Retinal pigment epithelial cell (primary cell): Measurements from ENCODE around the gene MRTFA.

ENCODE experiments used
- DNase-seq: peaks from one replicate; pipeline ENCODE4 v3.0.0-alpha.2; 2010; ENCODE audit warnings: low read depth
- H3K4me3 ChIP-seq: 2 replicates; pipeline ENCODE4 v1.5.1; 2011; ENCODE audit warnings: mild to moderate bottlenecking, low read length, control low read depth, moderate library complexity
- TF ChIP-seq, protein P1 (sequence below): conservative IDR thresholded peaks from 2 replicates; pipeline ENCODE4 v1.5.1; 2011; ENCODE audit warnings: low read depth, low read length, control low read depth, inconsistent platforms

MRTFA gene

DNA sequence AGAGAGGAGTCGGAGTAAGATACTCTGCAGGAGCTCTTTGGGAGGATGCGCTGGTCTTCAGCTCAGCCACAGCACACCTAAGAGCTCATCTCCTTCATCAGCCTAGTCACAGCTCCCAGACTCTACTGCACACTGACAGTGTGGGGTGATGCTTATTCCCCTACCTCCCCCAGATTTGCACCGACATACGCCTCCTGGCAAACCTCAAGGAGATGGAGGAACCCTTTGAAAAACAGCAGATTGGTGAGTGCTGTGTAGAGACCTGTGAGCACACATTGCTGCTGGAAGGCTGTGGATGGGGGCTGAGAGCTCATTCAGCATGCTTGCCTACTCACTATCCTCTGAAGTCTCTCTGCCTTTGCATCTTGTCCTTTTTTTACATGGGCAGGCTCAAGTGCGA lies 275.4 kb downstream of the MRTFA start:
- H3K4me3 ChIP-seq, result no peak overlapping the region
- TF ChIP-seq, protein P1, sequence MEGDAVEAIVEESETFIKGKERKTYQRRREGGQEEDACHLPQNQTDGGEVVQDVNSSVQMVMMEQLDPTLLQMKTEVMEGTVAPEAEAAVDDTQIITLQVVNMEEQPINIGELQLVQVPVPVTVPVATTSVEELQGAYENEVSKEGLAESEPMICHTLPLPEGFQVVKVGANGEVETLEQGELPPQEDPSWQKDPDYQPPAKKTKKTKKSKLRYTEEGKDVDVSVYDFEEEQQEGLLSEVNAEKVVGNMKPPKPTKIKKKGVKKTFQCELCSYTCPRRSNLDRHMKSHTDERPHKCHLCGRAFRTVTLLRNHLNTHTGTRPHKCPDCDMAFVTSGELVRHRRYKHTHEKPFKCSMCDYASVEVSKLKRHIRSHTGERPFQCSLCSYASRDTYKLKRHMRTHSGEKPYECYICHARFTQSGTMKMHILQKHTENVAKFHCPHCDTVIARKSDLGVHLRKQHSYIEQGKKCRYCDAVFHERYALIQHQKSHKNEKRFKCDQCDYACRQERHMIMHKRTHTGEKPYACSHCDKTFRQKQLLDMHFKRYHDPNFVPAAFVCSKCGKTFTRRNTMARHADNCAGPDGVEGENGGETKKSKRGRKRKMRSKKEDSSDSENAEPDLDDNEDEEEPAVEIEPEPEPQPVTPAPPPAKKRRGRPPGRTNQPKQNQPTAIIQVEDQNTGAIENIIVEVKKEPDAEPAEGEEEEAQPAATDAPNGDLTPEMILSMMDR, result no peak
- no peak for DNase-seq
